Tibial artery (tissue), 4 donors: ENCODE measurements around the gene UCK2.

ENCODE experiments used
- DNase-seq, 2 donors: peaks; one replicate each; pipeline ENCODE4 v3.0.0-alpha.2; 2019
- H3K27ac ChIP-seq, 2 donors: fragments of 200-600 bp; sonication (generic) in 1 of 2; 1 replicate in 1 of 2; 2 replicates in 1 of 2; pipeline ENCODE4 v1.5.1; 2018 to 2019; ENCODE audit warnings: mild to moderate bottlenecking in 1 of 2
- H3K27me3 ChIP-seq, 2 donors: fragments of 200-600 bp; sonication (generic) in 1 of 2; one replicate each; pipeline versions ENCODE4 v1.5.1 to v1.6.0; 2016 to 2019
- H3K36me3 ChIP-seq, 3 donors: fragments of 200-600 bp; sonication (generic) in 2 of 3; one replicate each; pipeline ENCODE4 v1.5.1; 2016 to 2019; ENCODE audit warnings: mild to moderate bottlenecking in 2 of 3
- H3K4me1 ChIP-seq, 4 donors: fragments of 200-600 bp; sonication (generic) in 2 of 4; 1 replicate in 3 of 4; 2 replicates in 1 of 4; pipeline ENCODE4 v1.5.1; 2016 to 2019
- H3K4me3 ChIP-seq, 2 donors: fragments of 200-600 bp; sonication (generic) in 1 of 2; 1 replicate in 1 of 2; 2 replicates in 1 of 2; pipeline ENCODE4 v1.5.1; 2018 to 2019; ENCODE audit warnings: mild to moderate bottlenecking in 2 of 2
- H3K9me3 ChIP-seq, 3 donors: fragments of 200-600 bp; sonication (generic) in 1 of 3; one replicate each; pipeline ENCODE4 v1.5.1; 2016 to 2019
- intact Hi-C: fragments of 100-400 bp; cut with DNase I; formaldehyde crosslinking; loops from one replicate; pipeline ENCODE4 v1.15.0; 2023; ENCODE audit warnings: low total_unique reads
- TF ChIP-seq, protein P1 (sequence below), 2 experiments: fragments of 200-600 bp in 1 of 2; fragments of 450-650 bp in 1 of 2; IDR thresholded peaks; one replicate each; pipeline ENCODE4 v1.5.1; 2017 to 2019; ENCODE audit warnings: antibody characterized with exemption in 2 of 2, mild to moderate bottlenecking in 1 of 2, moderate library complexity in 1 of 2

The UCK2 gene

DNA sequence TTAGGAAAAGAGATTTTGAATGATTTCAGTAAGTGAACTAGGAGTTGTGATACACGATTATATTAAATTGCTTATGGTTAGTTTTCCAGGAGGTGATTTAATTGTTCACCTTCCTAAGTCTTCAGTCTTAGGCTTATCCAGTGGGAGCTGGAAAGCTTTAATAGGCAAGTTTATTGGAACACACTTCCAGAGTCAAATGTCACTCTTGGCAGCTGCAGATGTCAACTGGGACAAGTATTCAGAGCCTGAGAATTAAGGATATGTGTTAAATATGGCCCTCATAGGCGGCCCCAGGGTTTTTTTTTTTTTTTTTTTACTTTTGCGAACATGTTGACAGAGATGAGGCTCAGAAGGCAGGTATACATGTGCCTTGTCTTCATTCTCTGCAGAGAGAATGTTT lies 29.2 kb downstream of the UCK2 start:
- TF ChIP-seq, protein P1, sequence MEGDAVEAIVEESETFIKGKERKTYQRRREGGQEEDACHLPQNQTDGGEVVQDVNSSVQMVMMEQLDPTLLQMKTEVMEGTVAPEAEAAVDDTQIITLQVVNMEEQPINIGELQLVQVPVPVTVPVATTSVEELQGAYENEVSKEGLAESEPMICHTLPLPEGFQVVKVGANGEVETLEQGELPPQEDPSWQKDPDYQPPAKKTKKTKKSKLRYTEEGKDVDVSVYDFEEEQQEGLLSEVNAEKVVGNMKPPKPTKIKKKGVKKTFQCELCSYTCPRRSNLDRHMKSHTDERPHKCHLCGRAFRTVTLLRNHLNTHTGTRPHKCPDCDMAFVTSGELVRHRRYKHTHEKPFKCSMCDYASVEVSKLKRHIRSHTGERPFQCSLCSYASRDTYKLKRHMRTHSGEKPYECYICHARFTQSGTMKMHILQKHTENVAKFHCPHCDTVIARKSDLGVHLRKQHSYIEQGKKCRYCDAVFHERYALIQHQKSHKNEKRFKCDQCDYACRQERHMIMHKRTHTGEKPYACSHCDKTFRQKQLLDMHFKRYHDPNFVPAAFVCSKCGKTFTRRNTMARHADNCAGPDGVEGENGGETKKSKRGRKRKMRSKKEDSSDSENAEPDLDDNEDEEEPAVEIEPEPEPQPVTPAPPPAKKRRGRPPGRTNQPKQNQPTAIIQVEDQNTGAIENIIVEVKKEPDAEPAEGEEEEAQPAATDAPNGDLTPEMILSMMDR (IDR thresholded peaks at IDR 0.05) = no peak
- no peaks in the 10 kb centered on the region for H3K36me3 ChIP-seq
- H3K9me3 ChIP-seq = no peaks in the 10 kb centered on the region
- no peak overlapping the region for H3K4me3 ChIP-seq
- H3K27ac ChIP-seq = no peak overlapping the region
- H3K27me3 ChIP-seq = no peaks in the 10 kb centered on the region
- no peak for DNase-seq
- intact Hi-C loops = no loop called here
- peaks cover 0 to 30% (median 8%) of the 10 kb centered on the region in 4 donors for H3K4me1 ChIP-seq

DNA sequence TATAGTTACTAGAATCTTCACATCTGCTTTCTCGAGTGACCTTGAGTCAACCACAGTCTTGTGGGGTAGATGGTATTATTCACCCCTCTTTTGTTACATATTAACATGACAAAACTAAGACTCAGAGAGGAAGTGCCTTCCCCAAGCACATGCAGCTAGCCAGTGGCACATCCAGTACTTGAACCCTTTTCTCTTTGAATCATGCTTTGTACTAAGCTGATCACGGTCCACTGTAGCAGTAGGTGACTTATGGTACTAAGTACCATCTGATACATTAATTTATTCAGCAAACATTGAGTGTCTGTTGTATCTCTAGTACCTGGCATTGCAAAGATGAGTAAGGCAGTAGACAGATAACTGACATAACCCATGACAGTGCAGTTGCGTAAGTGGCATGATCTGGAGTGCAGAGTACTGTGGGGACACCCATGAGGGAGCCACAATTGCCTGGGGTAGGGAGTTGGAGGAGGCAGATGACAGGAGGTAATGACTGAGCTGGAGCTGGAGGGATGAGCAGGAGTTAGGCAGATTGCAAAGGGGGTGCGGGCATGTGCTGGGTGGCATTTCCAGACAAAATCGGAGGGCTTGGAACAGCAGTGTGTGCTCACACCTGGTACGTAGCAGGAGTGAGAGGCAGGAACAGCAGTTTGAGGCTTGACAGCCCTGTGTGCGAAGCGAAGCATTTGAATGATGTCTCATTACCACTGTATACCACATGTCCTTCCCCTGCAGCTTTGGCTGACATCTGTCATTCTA lies 29.8 kb downstream of the UCK2 start:
- Histone ChIP-seq H3K27me3 (no peaks in the 10 kb centered on the region), H3K27ac (no peak overlapping the region), H3K4me3 (no peak overlapping the region), H3K4me1 (peaks cover 0 to 30% (median 11%) of the 10 kb centered on the region in 4 donors), H3K9me3 (no peaks in the 10 kb centered on the region), H3K36me3 (no peaks in the 10 kb centered on the region)
- TF ChIP-seq, protein P1 (IDR thresholded peaks at IDR 0.05) = no peak
- intact Hi-C loops = no loop called here
- no peak for DNase-seq

DNA sequence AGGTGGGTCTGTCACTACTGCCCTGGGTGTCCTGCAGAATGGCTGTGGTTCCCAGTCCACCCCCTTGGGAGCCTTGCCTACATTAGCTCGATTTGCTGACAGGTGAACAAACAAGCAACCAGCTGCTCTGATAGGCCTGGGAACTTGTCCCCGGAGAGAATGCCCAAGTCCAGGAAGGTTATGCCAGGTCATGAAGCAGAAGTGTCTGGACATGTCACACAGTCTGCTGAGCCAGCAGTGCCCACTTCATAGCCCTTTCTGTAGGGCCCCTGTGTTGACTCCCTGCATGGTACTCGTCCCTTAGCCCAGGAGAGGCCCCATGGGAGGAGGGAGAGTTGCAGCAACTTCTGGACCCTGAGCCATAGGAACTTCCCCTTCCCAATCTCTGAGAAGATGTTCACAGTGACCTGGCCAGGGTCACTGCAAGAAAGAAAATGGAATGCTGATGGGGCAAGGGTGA lies 31.0 kb downstream of the UCK2 start:
- H3K9me3 ChIP-seq = no peaks in the 10 kb centered on the region
- no peak overlapping the region for H3K27ac ChIP-seq
- TF ChIP-seq, protein P1 (IDR thresholded peaks at IDR 0.05) = no peak
- intact Hi-C loops = no loop called here
- no peaks in the 10 kb centered on the region for H3K36me3 ChIP-seq
- H3K27me3 ChIP-seq = no peaks in the 10 kb centered on the region
- peaks cover 0 to 31% (median 11%) of the 10 kb centered on the region in 4 donors for H3K4me1 ChIP-seq
- DNase-seq = no peak
- H3K4me3 ChIP-seq = no peak overlapping the region

DNA sequence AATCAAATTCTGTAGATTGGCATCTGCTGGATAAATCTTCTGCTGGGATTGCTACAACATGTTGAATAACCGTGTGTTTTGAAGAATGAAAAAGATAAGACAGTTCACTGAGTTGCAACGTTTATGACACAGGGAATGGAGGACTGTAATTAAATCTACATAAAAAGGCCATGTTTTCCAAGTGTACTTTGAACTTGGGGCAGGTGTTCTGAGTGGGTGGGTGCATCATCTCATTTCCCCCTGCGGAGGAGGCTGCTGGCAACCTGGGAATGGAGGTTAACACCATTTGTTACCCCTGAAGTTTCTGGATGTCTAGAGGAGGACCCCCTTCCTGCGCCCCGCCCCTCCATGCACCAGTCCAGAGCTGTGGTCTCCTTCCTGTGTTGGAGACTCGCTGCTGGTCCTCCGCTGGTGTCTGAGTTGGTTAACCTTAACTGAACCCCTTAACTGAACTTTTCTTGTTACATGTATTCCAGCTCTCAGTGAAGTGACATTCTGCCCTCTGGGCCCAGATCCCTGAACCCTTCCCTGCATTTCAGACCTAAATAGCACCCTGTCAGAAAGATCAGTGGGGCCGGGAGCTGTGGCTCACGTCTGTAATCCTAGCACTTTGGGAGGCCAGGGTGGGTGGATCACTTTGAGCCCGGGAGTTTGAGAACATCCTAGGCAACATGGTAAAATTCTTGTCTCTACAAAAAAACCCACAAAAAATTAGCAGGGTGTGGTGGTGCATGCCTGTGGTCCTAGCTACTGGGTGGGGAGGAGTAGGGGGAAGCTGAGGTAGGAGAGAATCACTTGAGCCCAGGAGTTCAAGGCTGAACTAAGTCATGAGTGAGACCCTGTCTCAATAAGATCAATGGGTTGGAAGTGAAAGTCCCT lies 31.8 kb downstream of the UCK2 start:
- no peak overlapping the region for H3K27ac ChIP-seq
- H3K4me3 ChIP-seq = no peak overlapping the region
- no peaks in the 10 kb centered on the region for H3K36me3 ChIP-seq
- intact Hi-C loops = no loop called here
- DNase-seq = no peak
- H3K9me3 ChIP-seq = no peaks in the 10 kb centered on the region
- no peaks in the 10 kb centered on the region for H3K27me3 ChIP-seq
- TF ChIP-seq, protein P1 (IDR thresholded peaks at IDR 0.05) = no peak
- H3K4me1 ChIP-seq = peaks cover 0 to 28% (median 9%) of the 10 kb centered on the region in 4 donors

DNA sequence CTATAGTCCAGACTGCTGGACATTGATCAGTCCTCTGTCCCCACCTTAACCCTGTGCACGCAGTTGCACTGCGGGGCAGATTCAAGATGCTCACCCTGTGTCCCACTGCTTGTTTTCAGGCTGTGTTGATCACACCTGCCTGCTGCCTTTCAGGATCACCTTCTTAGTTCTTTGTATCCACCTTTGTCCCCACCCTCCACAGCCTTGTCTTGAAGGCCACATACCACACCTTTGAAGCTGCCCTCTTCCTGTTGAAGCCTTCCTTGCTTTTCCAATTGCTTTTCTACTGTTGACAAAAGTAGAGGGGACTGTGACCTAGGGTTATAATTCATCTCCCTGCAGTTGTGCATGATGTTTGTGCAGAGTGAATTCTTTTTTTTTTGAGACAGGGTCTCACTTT lies 32.7 kb downstream of the UCK2 start:
- intact Hi-C loops = loop anchor here (5.0 kb wide), 1 partner anchor 747 kb away; no protein-coding TSS in a partner anchor
- no peaks in the 10 kb centered on the region for H3K9me3 ChIP-seq
- H3K4me1 ChIP-seq = peaks cover 0 to 28% (median 8%) of the 10 kb centered on the region in 4 donors
- no peaks in the 10 kb centered on the region for H3K27me3 ChIP-seq
- H3K36me3 ChIP-seq = no peaks in the 10 kb centered on the region
- H3K4me3 ChIP-seq = no peak overlapping the region
- TF ChIP-seq, protein P1 (IDR thresholded peaks at IDR 0.05) = no peak
- no peak for DNase-seq
- H3K27ac ChIP-seq = no peak overlapping the region
